Smooth muscle cell (in vitro differentiated cells): ENCODE data around the gene SLC35E1. TPM values are rescaled to one million over a fixed set of nuclear protein-coding genes. Genes with fewer than 3 reads are reported as not detected.

Experiments
- DNase-seq: peaks from one replicate; lab custom pipeline; 2025; ENCODE audit not compliant: unreplicated experiment; lab: John Stamatoyannopoulos, UW
- H2AFZ ChIP-seq: fragments of 200-600 bp; sonication (generic); 2 replicates; pipeline ENCODE4 v1.6.0; 2016; ENCODE audit warnings: antibody characterized with exemption, low read depth, mild to moderate bottlenecking
- H3F3A ChIP-seq: fragments of 200-600 bp; sonication (generic); 2 replicates; pipeline ENCODE4 v1.6.0; 2017; ENCODE audit warnings: antibody characterized with exemption, low read depth
- H3K27ac ChIP-seq: fragments of 200-600 bp; sonication (generic); 2 replicates; pipeline ENCODE4 v1.5.1; 2016; ENCODE audit warnings: low read depth, mild to moderate bottlenecking
- H3K27me3 ChIP-seq: fragments of 200-600 bp; sonication (generic); 2 replicates; pipeline ENCODE4 v1.6.1; 2016; ENCODE audit warnings: low read depth, mild to moderate bottlenecking
- H3K36me3 ChIP-seq: fragments of 200-600 bp; sonication (generic); 2 replicates; pipeline ENCODE4 v1.5.1; 2016; ENCODE audit warnings: low read depth
- H3K4me1 ChIP-seq: fragments of 200-600 bp; sonication (generic); 2 replicates; pipeline ENCODE4 v1.5.1; 2016; ENCODE audit warnings: low read depth
- H3K4me2 ChIP-seq: fragments of 200-600 bp; sonication (generic); 2 replicates; pipeline ENCODE4 v1.6.0; 2016; ENCODE audit warnings: mild to moderate bottlenecking
- H3K4me3 ChIP-seq: fragments of 200-600 bp; sonication (generic); 2 replicates; pipeline ENCODE4 v1.5.1; 2016; ENCODE audit warnings: mild to moderate bottlenecking
- H3K79me2 ChIP-seq: fragments of 200-600 bp; sonication (generic); 2 replicates; pipeline ENCODE4 v1.6.0; 2016; ENCODE audit warnings: low read depth, mild to moderate bottlenecking
- H3K9ac ChIP-seq: fragments of 200-600 bp; sonication (generic); 2 replicates; pipeline ENCODE4 v1.6.0; 2016; ENCODE audit warnings: low read depth
- H3K9me3 ChIP-seq: fragments of 200-600 bp; sonication (generic); replicated peaks from 2 replicates; pipeline ENCODE4 v1.5.1; 2016; ENCODE audit warnings: low read depth
- H4K20me1 ChIP-seq: fragments of 200-600 bp; sonication (generic); 2 replicates; pipeline ENCODE4 v1.6.0; 2016; ENCODE audit warnings: low read depth
- WGBS: methylation state at CpG from one replicate; pipeline ENCODE4 v1.1.7; 2016; ENCODE audit warnings: low lambda C conversion rate; 5-methylcytosine and 5-hydroxymethylcytosine counted together
- polyA plus RNA-seq: library from polyadenylated mRNA; unstranded; fragments of >200 nt; fragmentation: Nextera tagmentation; extraction: Ambion mirVana; gene quantifications from 2 replicates; pipeline ENCODE4 v1.2.1, GENCODE V29; 2016
- total RNA-seq: library from RNA; depleted of rRNA; stranded (reverse); fragments of >200 nt; gene quantifications from 2 replicates; pipeline ENCODE4 v1.2.3, GENCODE V29; 2014
- TF ChIP-seq, protein P1 (sequence below): fragments of 200-600 bp; sonication (generic); IDR thresholded peaks from 2 replicates; pipeline ENCODE4 v1.5.1; 2017; ENCODE audit warnings: borderline replicate concordance, mild to moderate bottlenecking, antibody characterized with exemption; ENCODE audit not compliant: insufficient read depth, poor library complexity, severe bottlenecking

The SLC35E1 gene
- total and polyA plus RNA-seq, 2 experiments from 2014 or later, result 35.3 to 37.3 TPM

DNA sequence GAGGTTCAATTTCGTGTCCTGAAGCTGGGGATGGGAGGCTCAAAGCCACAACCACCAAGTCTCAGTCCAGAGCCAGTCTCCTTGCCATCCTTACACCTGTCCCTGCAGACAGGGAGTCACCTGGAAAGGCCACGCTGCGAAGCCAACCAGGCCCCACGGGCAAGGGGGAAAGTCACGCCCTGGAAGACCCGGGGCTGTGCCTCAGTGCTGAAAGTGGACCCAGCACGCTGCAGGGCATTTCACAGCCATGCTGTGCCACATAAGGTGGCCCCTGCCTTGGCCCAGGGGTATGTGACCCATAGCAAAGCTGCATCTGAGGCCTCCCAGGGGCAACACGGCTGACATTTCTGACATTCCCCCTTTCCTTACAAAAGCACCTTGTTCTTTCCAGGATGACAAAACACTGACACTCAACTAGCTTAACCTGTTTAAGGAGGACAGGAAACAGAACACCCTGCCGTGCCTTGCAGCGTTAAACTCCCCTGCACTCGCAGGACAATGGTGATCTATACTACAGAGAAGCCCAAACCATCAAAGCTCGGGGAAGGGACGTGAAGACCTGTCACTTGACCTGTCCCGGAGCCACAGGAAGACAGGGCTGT, 44.8 kb downstream of the SLC35E1 start:
- Histone ChIP-seq H3K27ac (peak overlapping the region; percentile 47), H3K4me3 (no peak overlapping the region), H3K79me2 (no peaks in the 10 kb centered on the region), H4K20me1 (peaks cover 6% of the 10 kb centered on the region), H3K9me3 (no peaks in the 10 kb centered on the region), H3K36me3 (no peaks in the 10 kb centered on the region), H3F3A (no peaks in the 10 kb centered on the region), H3K4me2 (no peak overlapping the region), H3K27me3 (no peaks in the 10 kb centered on the region), H3K9ac (no peak overlapping the region), H2AFZ (no peak overlapping the region), H3K4me1 (no peaks in the 10 kb centered on the region)
- WGBS, result 72% methylated on average over 14 of the region's 14 CpGs
- no peak for DNase-seq
- TF ChIP-seq, protein P1, sequence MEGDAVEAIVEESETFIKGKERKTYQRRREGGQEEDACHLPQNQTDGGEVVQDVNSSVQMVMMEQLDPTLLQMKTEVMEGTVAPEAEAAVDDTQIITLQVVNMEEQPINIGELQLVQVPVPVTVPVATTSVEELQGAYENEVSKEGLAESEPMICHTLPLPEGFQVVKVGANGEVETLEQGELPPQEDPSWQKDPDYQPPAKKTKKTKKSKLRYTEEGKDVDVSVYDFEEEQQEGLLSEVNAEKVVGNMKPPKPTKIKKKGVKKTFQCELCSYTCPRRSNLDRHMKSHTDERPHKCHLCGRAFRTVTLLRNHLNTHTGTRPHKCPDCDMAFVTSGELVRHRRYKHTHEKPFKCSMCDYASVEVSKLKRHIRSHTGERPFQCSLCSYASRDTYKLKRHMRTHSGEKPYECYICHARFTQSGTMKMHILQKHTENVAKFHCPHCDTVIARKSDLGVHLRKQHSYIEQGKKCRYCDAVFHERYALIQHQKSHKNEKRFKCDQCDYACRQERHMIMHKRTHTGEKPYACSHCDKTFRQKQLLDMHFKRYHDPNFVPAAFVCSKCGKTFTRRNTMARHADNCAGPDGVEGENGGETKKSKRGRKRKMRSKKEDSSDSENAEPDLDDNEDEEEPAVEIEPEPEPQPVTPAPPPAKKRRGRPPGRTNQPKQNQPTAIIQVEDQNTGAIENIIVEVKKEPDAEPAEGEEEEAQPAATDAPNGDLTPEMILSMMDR, result no peak

DNA sequence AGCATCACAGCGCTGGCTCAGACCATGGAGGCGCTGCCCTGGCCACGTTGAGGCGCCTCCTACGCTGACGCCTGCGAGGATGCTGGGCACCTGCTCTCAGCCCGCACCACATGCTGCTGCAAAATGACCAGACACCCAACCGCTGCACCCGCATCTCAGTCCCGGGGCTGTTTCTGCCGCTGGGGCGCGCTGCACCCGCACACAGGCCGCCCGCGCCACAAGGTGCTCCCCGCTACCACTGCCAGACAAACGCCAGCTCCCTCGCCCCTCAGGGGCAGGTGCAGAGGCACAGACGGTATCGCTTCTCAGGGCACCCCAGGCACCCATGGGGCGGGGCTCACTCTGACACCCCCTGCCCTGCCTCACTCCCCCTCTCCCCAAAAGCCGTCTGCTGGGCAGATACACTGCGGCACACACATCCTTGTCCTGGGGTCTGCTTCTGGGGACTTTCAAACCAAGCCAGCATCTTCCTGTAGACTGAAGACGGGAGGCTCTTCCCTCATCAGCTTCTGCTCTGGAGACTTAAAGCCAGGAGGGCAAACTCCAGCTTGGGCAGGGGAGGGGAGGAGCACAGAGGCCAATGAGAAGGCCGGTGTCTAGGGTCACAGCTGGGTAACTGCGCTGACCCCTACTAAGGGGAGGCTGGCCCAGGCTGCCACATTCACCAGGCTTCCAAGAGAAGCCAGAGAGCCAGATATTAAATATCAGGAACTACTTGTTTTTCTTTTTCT, 46.3 kb downstream of the SLC35E1 start:
- Histone ChIP-seq H4K20me1 (peaks cover 2% of the 10 kb centered on the region), H3K27ac (no peak overlapping the region), H3F3A (no peaks in the 10 kb centered on the region), H3K4me1 (no peaks in the 10 kb centered on the region), H3K27me3 (no peaks in the 10 kb centered on the region), H3K9me3 (no peaks in the 10 kb centered on the region), H3K4me2 (no peak overlapping the region), H3K9ac (no peak overlapping the region), H3K36me3 (no peaks in the 10 kb centered on the region), H3K4me3 (no peak overlapping the region), H2AFZ (no peak overlapping the region), H3K79me2 (no peaks in the 10 kb centered on the region)
- DNase-seq, result no peak
- 99% methylated on average over 27 of the region's 29 CpGs for WGBS
- TF ChIP-seq, protein P1, result no peak

DNA sequence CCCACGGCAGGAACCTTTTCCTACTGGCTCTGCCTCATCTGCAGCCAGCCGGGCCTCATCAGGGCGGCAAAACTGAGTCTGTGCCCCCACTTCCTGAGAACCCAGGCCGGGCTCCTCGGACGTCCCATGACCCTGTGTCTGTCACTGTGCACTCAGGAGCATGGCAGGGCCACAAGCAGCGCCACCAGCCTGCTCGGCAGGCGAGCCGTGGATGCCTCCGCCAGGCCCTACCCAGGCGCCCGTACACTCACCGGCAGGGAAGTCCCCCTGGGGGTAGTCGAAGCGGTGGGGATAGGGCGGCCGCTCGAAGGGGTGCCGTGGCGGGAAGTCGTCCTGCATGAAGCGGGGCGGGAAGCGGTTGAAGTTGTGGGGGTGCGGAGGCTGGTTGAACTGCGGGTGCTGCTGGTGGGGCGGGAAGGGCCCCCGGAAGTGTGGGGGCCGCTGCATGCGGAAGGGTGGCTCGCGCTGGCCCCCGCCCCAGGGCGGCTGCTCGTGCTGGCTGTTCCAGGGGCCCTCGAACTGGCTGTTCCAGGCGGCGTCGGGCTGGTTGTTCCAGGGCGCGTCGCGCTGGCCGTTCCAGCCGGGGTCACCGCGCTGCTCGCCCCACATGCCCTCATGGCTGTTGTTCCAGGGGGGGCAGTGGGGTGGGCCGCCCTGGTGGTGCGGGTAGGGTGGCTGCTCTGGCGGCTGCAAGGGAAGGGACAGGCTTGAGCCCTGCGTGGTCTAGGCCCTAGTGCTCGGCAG, 47.1 kb downstream of the SLC35E1 start:
- H3K9me3 ChIP-seq, result no peaks in the 10 kb centered on the region
- H3K27me3 ChIP-seq, result no peaks in the 10 kb centered on the region
- peaks cover 4% of the 10 kb centered on the region for H4K20me1 ChIP-seq
- WGBS, result 98% methylated on average over 50 of the region's 54 CpGs
- DNase-seq, result no peak
- no peaks in the 10 kb centered on the region for H3K36me3 ChIP-seq
- H3K4me1 ChIP-seq, result no peaks in the 10 kb centered on the region
- no peak overlapping the region for H3K9ac ChIP-seq
- no peak overlapping the region for H3K27ac ChIP-seq
- no peaks in the 10 kb centered on the region for H3F3A ChIP-seq
- no peak overlapping the region for H3K4me3 ChIP-seq
- H3K4me2 ChIP-seq, result no peak overlapping the region
- TF ChIP-seq, protein P1, result no peak
- no peak overlapping the region for H2AFZ ChIP-seq
- no peaks in the 10 kb centered on the region for H3K79me2 ChIP-seq
